ENCODE results near the gene GPX1. TPM values are rescaled to one million over a fixed set of nuclear protein-coding genes. Genes with fewer than 3 reads are reported as not detected.

The GPX1 gene
- total and polyA plus RNA-seq, 9 donors: 28.1 to 207 (median 152) TPM

GRCh38 chr3:49383387-49383786 lies 25.2 kb upstream of the GPX1 start:
- H3K27ac ChIP-seq: no peak overlapping the region
- no peaks in the 10 kb centered on the region for H3K27me3 ChIP-seq
- TF ChIP-seq POLR2A (IDR thresholded peaks at IDR 0.05): no peak
- DNase-seq: no peak
- no peak overlapping the region for H3K4me3 ChIP-seq
- no peaks in the 10 kb centered on the region for H3K36me3 ChIP-seq
- peaks cover 10% of the 10 kb centered on the region for H3K4me1 ChIP-seq (ENCODE audit: insufficient read depth)
- intact Hi-C loops (cut with DNase I): no loop called here
- no peaks in the 10 kb centered on the region for H3K9me3 ChIP-seq
- 38 to 55% (median 45%) methylated on average over 5 of the region's 5 CpGs for WGBS, 3 donors

DNA sequence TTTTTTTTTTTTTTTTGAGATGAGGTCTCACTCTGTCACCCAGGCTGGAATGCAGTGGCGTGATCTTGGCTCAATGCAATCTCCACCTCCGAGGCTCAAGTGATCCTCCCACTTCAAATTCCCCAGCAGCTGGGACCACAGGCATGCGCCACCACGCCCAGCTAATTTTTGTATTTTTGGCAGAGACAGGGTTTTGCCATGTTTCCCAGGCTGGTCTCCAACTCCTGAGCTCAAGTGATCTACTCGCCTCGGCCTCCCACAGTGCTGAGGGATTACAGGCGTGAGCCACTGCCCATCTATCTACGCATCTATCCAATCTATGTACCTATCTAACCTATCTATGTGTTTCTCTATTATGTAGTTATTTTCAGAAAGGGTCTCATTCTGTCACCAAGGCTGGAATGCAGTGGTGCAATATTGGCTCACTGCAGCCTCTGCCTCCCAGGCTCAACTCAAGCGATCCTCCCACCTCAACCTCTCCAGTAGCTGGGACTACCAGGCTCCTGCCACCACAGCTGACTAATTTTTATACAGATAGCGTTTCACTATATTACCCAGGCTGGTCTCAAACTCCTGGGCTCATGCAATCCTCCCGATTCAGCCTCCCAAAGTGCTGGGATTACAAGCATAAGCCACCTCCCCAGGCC lies 20.2 kb upstream of the GPX1 start:
- intact Hi-C loops (cut with DNase I): no loop called here
- Histone ChIP-seq H3K36me3 (no peaks in the 10 kb centered on the region), H3K27me3 (no peaks in the 10 kb centered on the region), H3K9me3 (no peaks in the 10 kb centered on the region), H3K27ac (no peak overlapping the region), H3K4me1 (ENCODE audit: insufficient read depth) (peaks cover 6% of the 10 kb centered on the region), H3K4me3 (no peak overlapping the region)
- 31 to 40% (median 35%) methylated on average over 11 of the region's 11 CpGs for WGBS, 3 donors
- TF ChIP-seq POLR2A (IDR thresholded peaks at IDR 0.05): no peak
- DNase-seq: peak; percentile 29 to 65 (median 43)

GRCh38 chr3:49377483-49377882 lies 19.3 kb upstream of the GPX1 start:
- no peak for TF ChIP-seq EP300 (IDR thresholded peaks at IDR 0.05)
- no peak for TF ChIP-seq POLR2A (IDR thresholded peaks at IDR 0.05)
- no peak for TF ChIP-seq CTCF (IDR thresholded peaks at IDR 0.05)
- peaks cover 6% of the 10 kb centered on the region for H3K4me1 ChIP-seq (ENCODE audit: insufficient read depth)
- no peaks in the 10 kb centered on the region for H3K36me3 ChIP-seq
- intact Hi-C loops (cut with DNase I): no loop called here
- 80 to 94% (median 90%) methylated on average over 1 of the region's 1 CpG for WGBS, 3 donors
- H3K27ac ChIP-seq: no peak overlapping the region
- no peaks in the 10 kb centered on the region for H3K27me3 ChIP-seq
- DNase-seq: no peak
- H3K9me3 ChIP-seq: no peaks in the 10 kb centered on the region
- no peak overlapping the region for H3K4me3 ChIP-seq

GRCh38 chr3:49371946-49372345 lies 13.8 kb upstream of the GPX1 start:
- no peaks in the 10 kb centered on the region for H3K4me1 ChIP-seq (ENCODE audit: insufficient read depth)
- no peaks in the 10 kb centered on the region for H3K9me3 ChIP-seq
- no peaks in the 10 kb centered on the region for H3K36me3 ChIP-seq
- TF ChIP-seq EP300 (IDR thresholded peaks at IDR 0.05) (no peak), POLR2A (IDR thresholded peaks at IDR 0.05) (no peak), CTCF (IDR thresholded peaks at IDR 0.05) (no peak)
- intact Hi-C loops (cut with DNase I): no loop called here
- no peak overlapping the region for H3K27ac ChIP-seq
- H3K27me3 ChIP-seq: no peaks in the 10 kb centered on the region
- DNase-seq: no peak
- no peak overlapping the region for H3K4me3 ChIP-seq

GRCh38 chr3:49370585-49371290 lies 12.6 kb upstream of the GPX1 start:
- intact Hi-C loops (cut with DNase I): no loop called here
- H3K9me3 ChIP-seq: no peaks in the 10 kb centered on the region
- TF ChIP-seq CTCF (IDR thresholded peaks at IDR 0.05) (no peak), POLR2A (IDR thresholded peaks at IDR 0.05) (no peak), EP300 (IDR thresholded peaks at IDR 0.05) (no peak)
- H3K36me3 ChIP-seq: no peaks in the 10 kb centered on the region
- H3K27ac ChIP-seq: no peak overlapping the region
- WGBS, 3 donors: 86 to 89% (median 88%) methylated on average over 6 of the region's 6 CpGs
- no peak for DNase-seq
- no peak overlapping the region for H3K4me3 ChIP-seq
- no peaks in the 10 kb centered on the region for H3K4me1 ChIP-seq (ENCODE audit: insufficient read depth)
- H3K27me3 ChIP-seq: no peaks in the 10 kb centered on the region
